ENCODE measurements around the gene MAP2K6.
A peak's percentile ranks its signal among the peaks of the same experiment; 100 is the strongest.

The MAP2K6 gene

DNA sequence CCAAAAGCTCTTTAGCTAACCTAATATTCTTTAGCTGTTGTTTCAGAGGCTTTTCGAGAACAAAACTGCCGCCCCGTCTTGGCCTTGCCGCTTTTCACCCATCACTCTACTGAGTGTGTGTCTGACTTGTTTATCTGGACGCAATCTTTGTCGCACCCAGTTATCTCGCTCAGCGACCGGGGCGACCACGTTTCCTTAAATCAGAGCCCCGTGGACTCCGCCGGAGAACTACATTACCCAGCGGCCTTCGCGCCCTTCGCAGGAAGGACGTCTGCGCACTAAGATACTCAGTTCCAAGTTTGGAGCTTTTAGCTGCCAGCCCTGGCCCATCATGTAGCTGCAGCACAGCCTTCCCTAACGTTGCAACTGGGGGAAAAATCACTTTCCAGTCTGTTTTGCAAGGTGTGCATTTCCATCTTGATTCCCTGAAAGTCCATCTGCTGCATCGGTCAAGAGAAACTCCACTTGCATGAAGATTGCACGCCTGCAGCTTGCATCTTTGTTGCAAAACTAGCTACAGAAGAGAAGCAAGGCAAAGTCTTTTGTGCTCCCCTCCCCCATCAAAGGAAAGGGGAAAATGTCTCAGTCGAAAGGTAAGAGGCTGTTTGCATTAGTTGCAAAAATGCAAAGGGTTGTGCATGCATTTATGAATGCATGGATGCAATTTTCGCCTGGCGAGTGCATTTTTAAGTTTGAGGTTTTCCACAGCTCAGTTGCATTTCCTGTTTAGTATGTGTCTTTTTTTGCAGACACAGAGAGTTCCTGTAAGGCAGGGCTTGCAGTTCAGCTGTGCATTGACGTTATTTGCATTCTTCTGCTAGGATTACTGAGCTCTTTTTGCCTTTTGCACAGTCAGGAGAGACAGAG is at the start of gene MAP2K6:
TSS of gene MAP2K6 (plus strand) at position 290 of the 867 bp plus-strand sequence. CDS start at position 578, 288 bp downstream.
- DNase-seq, result peak; percentile 89

DNA sequence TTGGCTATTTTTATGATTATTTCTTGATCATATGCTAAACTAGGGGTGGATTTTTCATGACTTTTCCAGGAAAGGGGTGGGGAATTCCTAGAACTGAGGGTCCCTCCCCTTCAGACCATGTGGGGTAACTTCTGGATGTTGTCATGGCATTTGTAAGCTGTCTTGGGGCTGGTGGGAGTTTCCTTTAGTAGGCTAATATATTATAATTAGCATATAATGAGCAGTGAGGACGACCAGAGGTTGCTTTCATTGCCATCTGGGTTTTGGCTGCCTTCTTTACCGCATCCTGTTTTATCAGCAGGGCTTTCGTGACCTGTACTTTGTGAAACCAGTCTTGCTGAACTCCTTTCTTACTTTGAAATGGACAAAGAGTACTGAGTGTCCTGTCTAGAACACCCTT is 47.2 kb upstream of the MAP2K6 start:
- DNase-seq, result no peak

DNA sequence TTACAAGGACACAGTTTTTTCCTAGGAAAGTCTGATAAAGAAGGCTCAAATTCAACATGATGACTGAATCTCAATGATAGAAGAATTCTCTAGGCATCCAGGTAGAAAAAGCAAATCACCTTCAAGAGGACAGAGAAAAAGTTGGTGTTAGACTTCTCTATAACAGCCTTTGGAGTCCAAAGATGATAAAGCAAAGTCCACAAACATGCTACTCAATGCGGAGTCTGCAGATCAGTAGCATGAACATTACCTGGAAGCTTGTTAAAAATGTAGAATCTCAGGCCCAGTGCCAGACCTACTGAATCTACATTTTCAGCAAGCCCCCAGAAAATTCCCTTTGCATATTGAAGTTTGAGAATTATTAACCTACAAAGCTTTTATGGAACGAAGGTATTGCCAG is 41.4 kb upstream of the MAP2K6 start:
- no peak for DNase-seq

DNA sequence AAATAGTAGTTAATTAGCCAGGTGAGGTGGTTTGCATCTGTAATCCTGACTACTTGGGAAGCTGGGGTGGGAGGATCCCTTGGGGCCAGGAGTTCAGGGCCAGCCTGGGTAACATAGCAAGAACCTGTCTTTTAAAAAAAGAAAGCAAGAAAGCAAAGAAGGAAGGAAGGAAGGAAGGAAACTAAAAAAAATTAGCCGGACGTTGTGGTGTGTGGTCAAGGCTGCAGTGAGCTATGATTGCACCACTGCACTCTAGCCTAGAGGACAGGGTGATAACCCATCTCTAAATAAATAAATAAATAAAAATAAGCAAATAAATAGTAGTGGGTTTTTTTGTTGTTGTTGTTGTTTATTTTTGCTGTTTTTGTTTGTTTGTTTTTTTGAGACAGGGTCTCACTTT is 39.3 kb upstream of the MAP2K6 start:
- DNase-seq, result no peak

DNA sequence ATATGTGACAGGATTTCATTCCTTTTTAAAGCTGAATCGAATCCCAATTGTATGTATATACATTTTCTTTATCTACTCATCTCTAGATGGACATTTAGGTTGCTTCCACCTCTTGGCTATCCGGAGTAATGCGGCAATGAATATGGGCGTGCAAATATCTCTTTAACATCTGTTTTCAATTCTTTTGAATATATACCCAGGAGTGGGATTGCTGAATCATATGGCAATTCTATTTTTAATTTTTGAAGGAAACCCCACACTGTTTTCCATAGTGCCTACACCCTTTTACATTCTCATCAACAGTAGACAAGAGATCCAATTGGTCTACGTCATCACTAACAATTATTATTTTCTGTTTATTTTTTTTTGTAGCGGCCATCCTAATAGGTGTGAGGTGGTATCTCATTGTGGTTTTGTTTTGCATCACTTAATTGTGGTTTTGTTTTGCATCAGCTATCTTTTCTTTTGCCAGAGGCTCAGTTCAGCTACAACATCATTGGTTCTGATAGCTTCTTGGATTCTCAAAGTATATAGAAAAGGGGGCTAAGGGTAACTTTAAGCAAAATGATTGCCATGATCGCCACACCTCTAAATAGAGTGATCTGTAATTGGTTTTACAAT is 25.6 kb upstream of the MAP2K6 start:
- DNase-seq, result no peak

DNA sequence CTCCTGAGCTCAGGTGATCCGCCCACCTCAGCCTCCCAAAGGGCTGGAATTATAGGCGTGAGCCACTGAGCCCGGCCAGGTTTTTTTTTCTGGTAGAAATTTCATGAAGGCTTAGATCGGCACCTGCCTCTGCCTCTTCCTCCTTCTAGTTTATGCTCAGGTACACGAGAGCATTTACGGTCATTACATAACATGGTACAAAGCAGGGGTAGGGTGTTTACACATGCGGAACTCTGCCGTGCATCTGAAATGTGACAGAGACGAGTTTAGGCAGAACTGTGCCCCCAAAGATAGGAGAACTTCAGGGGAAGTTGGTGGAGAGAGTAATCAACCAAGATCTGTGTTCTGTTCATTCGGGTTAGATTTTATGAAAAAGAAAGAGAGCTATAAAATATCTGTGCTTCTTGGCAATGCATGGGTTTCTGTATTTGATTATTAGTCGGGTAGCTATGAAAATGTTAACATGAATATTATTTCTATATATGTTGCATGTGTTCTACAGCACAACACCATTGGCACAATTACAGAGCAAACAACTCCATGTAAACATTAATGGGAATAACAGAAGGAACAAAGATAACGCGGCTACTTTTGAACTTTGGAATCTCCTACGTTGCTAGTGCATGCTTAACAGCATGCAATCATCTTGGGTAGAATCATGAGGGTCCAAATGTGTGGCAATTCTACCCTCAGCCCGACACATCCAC is 23.5 kb upstream of the MAP2K6 start:
- DNase-seq, result no peak

DNA sequence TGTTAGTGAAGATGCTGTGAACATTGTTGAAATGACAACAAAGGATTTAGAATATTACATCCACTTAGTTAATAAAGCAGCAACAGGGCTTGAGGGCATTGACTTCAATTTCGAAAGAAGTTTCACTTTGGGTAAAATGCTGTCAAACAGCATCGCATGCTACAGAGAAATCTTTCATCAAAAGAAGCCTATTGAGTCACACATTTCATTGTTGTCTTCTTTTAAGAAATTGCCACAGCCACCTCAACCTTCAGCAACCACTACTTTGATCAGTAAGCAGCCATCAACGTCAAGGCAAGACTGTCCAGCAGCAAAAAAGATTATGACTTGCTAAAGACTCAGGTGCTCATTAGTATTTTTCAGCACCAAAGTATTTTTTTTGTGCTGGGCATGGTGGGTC is 13.2 kb upstream of the MAP2K6 start:
- no peak for DNase-seq

DNA sequence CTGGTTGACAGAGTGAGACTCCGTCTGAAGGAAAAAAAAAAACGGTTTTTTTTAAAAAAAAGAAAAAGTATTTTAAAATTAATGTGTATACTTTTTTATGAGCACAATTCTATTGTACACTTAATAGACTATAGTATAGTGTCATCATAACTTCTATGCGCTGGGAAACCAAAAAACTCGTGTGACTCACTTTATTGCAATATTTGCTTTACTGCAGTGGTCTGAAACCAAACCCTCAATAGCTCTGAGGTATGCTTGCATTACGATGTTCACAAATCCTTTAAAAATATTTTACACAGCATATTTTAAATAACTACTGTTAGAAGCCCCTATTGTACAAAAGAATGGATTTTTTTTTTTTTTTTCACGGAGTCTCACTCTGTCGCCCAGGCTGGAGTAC is 12.4 kb upstream of the MAP2K6 start:
- no peak for DNase-seq

DNA sequence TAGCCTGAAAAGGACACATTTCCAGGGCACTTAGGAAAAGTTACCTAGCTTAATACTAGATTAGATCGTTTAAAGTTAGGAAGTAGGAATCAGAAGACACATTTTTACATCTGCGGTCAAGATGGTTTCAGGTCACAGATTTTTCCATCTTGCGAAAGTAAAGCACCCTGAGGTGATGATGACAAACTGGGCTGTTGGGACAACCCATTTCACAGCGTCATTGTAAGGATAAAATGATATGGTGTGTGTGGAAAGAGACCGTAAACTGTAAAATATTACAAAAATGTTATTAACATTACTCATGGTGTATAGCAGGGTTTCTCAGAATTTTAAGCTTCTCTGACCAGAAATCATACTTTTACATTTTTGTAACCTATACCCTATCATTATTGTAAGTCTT is 10.1 kb upstream of the MAP2K6 start:
- no peak for DNase-seq

DNA sequence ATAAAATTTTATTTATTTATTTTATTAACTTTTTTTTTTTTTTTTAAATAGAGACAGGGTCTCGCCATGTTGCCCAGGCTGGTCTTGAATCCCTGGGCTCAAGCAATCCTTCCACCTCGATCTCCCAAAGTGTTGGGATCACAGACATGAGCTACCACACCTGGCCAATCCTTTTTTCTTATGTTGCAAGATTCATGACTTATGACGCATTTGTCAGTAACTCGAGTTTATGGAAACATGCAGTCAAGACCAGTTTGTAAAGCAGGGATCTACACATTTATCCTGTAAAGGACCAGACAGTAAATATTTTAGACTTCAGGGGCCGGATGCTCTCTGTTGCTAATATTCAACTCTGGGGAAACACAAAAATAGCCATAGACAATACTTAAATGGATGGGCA is 9.4 kb upstream of the MAP2K6 start:
- DNase-seq, result no peak

DNA sequence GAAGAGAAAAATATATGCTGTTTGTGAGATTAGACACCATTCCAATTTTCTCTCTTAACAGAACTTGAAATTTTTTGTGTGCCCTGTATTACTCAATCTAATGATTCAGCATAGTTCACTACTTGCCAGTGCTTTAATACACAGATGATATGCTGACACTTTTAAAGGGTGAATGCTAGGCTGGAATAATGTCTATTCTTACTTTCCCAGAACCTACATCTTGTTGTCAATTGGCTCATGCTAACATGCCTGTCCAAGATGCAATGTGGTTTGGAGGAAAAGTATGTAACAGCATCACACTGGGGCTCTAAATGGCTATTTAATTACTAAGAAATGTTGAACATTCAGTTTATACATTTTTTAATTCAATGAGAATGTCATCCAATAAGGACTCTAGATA is 7.6 kb upstream of the MAP2K6 start:
- no peak for DNase-seq

DNA sequence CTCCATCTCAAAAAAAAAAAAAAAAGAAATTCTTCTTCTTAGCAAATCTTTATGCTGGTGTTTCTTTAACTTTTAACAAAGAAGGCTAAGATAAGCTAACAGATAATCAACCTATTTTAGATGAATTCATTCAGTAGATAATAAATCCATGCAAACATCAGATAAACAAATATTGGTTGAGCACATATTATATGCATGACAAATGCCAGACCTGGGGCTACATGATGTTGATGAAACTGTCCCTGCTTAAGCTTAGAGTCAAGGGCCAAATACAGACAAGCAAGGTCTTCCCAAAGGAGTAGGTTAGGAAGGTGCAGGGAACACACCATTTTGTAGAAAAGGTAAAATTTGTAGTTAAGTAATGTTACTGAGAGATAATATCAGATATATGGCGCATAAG is 6.7 kb upstream of the MAP2K6 start:
- DNase-seq, result no peak

DNA sequence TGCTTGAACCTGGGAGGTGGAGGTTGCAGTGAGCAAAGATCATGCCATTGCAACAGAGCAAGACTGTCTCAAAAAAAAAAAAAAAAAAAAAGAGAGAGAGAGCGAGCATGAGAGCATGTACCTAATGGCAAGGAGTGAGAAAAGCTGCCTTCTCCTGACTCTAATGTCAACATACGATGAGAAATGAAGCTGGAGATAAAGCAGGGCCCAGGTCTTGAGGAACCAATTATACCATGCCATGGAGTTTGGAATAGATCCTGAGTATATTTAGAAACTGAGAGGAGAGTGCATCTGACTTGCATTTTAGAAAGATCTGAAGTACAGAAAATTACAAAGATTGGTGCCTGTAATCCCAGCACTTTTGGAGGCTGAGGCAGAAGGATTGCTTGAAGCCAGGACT is 3.8 kb upstream of the MAP2K6 start:
- no peak for DNase-seq

DNA sequence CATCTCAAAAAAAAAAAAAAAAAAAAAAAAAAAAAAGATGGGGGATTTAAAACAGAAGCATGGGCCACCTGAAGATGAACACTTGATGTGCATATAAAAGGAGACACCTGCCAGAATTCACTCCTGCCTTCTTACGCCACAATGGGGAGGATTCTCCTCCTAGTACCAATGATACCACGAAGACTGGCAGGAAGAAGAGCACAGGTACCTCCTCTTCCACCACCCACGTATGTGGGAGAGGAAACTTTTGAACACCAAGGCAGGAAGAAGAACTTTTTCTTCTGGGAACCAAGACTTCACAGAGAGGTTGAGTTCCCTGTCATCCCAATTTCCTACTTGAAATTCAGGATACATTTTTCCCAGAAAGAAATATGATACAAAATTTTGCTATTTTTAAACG is 2.7 kb upstream of the MAP2K6 start:
- DNase-seq, result no peak

DNA sequence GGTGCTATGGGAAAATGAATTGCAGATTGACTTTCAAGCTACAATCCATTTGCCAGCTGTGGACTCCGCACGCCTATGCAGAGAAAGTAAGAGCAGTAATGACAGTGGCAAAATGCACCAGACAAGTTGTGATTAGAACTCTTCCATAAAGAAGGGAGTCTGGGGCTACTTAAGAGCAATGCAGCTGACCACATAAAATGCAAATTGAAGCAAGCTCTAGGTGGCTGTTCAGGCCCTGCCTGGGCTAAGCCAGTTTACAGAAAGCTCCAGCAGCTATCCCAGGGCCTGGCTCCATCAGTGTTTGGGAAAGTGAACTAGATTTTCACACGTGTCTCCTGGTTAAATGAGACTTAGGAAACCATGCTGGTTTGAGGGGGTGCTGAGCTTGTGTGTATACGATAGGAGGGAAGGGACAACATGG is 2.2 kb upstream of the MAP2K6 start:
- DNase-seq, result no peak

DNA sequence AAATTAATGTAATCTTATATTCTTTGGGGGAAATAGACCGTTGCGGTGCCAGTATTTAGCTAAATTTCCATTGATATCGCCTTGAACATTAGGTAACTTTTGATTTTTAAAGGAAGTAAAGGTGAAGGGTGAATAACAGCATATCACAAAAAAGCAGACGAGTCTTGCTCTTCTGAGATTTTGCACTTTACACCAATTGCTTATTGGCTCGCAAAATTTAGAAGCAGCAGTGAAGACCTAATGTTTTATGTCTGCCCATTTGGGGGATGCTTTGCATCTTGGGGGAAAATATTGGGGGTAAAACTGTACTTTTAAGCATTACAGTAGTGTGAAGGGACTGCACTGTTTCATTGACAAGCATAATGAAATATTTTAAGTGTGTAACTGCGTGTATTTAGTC is 934 bp downstream of the MAP2K6 start:
- DNase-seq, result no peak

DNA sequence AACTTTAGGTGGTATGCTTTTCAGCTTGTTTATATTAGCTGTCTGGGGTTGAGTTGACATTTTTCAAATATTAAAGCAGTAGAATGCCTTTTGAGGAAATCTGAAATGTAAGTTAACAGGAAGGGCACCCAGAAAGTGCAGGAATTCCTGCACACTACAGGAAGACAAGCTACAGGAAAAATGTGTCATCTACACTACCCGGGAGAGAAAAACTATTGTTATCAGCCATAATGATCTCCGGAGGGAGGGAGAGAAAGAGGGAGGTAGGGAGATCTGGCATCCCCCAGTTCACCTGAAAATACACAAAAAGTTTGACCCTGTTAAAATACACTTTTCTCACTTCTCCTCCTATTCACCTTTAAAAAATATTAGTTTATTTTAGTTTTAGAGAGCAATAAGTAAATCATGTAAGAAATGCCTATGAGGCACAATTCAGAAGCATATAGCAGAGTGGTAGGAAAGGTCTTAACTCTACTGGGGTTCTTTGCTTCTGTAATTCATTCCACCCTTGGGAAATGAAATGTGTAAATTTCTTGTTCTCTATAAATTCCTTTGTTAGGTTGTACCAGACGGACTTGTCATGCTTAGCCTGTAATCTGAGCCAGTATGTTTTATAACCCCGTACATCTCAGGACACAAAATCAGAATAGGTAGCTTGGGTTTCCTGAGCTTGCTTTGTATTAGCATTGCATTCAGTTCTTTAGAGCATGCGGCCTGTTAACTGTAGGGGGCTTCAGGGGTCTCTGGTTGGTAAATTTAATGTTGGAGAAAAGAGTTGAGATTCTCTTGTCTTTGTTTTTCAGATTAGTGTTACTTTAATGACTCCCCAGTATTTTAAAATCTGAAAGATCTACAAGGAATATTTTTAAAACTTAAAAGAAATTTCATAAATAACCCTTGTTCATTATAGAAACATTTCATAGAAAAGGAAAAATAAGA is 3.3 kb downstream of the MAP2K6 start:
- DNase-seq, result no peak

DNA sequence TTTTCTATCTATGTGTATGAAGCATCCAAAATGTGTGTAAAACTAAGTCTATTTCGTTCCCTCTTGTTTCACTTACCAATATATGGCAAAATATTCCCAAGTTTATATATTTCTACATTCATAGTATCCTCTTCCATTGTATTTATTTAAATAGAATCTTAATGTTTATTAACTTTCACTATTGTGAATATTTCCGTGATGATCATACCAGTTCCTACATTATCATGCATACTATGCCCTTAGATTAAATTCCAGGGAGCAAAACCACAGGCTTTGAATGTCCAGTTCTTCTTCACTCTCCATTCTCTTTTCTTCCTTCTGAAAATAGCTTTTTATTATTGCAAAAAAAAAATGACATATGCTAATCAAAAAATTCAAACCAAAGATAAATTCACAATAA is 4.0 kb downstream of the MAP2K6 start:
- no peak for DNase-seq

DNA sequence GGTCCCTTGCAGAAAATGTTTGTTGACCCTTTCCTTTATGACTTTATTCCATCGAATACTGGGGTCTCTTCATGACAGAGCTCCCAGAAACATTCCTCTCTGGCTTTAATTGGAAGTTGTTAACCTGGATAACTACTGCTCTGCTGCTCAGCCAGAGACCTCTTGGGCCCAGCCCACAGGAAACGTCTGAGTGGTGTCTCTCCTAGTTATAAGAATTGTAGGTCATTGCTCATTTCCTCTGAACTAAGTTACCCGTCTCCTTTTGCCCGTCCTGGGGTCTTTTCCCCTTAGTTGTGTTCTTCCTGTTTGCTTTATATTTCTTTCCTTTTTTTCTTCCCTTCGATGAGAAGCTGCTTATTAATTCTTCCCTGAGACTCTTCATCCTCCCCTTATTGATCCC is 9.0 kb downstream of the MAP2K6 start:
- no peak for DNase-seq

DNA sequence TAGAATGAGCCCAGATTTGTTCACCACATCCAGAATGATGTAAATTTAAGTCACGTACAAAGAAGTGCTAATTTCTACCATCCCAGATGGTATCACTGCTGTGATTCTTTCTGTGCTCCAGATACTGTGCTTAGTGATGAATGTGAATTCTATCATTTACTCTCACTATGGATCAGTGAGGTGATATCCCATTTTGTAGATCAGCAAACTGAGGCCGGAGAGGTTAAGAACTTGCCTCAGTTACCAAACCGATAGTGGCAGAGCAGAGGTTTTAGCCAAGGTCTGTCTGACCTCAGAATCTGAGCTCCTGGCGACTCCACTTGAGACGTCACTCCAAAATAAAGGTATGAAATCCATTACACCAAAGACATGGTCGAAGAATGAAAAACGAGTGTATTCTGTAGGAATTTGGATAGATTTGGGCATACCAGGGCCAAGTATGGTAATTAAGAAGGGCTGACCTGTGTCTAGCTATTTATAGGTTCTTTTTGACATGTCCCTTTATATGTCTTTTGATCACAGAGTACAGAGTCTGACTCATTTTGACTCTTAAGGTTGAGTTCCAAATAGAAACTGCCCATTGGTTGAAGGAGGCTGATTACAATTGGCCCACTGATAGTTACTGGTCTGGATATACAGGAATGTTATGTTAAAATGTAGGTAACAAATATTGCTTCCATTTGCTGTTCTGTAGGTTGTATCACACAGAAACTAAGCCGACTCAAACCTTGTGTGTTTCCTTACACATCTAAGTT is 10.0 kb downstream of the MAP2K6 start:
- DNase-seq, result no peak

DNA sequence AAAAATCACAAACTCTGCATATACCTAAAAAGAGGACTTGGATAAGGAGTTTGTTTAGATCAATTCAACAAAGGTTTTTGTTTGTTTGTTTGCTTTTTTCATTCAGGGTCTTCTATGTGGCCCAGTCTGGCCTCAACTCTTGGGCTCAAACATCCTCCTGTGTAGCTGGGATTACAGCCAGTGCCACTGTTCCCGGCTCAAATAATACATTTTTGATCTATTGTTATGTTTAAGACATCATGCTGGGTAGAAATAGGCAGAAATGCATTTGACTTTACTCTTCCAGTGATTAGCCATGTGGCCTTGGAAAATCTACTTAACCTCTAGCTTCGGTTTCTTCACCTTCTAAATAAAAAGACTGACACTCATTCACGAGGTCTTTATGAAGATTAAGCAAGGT is 11.5 kb downstream of the MAP2K6 start:
- DNase-seq, result no peak

All from right forelimb (tissue), 1 donor.